HG03108 (cell line): ENCODE measurements around the gene KDM5A.
"Not testable (repeated sequence)": the region's sequence is repeated elsewhere in the genome, so short reads cannot be mapped to it uniquely, and the experiment has no call there.

Experiments used
- ATAC-seq: cut with Tn5 transposase; IDR thresholded peaks from one replicate; pipeline ENCODE4 v1.9.1; 2021; ENCODE audit warnings: moderate library complexity; ENCODE audit not compliant: unreplicated experiment

Gene KDM5A

DNA sequence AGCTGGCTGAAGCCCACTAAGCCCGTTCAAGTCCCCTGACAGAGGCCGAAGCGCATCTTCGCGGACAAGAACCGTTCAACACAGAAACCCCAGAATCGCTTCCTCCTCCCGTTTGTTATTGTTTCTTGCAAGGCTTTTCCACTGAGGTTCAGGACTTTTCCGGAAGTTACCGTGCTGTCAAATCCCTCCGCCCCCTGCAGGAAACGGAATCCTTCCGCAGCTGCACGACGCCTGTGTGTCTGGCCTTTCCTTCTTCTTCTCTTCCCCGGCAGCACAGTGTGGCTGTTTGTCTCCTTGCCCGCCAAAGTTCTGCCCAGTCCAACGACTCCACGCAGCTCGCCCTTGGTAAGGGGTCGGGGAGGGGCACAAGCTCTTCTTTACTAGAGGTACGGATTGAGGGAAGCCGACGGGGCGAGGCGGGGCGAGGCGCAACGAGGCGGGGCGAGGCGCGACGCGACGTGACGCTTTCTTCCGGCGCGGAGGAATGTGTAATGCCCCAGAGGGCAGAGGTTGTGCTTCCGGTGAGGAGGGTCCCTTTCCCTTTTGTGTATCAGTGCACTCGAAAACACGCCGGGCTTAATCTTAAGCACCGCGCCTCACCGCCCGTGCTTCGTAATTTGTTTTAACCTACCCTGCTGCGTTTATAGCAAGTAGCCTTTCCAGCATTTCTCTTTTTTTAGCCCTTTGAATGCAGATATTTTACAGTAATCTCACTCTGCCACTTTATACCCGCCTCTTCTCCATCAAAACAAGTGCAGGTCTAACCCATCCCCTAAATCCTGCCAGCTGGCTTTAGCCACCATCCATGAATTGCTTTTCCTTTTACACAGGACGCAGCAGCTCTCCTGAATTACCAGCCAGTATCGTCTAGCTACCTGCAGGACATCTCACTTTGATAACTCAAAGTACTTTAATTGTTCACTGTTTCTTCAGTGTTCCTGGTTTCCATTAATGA, at the start of gene KDM5A:
KDM5A (minus strand) TSS at position 179 of the 955 bp plus-strand sequence. CDS start 229 bp downstream, outside the sequence.
- ATAC-seq = peak; percentile 89

DNA sequence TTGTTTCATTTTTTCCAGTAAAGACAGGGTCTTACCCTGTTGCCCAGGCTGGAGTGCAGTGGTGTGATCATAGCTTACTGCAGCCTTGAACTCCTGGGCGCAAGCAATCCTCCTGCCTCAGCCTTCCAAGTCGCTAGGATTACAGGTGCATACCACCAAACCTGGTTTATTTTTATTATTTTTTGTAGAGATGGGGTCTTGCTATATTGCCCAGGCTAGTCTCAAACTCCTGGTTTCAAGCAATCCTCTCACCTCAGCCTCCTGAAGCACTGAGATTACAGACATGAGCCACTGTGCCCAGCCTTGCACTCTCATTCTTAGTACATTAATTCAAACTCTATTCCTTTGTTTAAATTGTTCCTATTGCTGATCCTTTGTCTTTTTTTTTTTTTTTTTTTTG, 46.6 kb upstream of the KDM5A start:
- not testable (repeated sequence) for ATAC-seq

DNA sequence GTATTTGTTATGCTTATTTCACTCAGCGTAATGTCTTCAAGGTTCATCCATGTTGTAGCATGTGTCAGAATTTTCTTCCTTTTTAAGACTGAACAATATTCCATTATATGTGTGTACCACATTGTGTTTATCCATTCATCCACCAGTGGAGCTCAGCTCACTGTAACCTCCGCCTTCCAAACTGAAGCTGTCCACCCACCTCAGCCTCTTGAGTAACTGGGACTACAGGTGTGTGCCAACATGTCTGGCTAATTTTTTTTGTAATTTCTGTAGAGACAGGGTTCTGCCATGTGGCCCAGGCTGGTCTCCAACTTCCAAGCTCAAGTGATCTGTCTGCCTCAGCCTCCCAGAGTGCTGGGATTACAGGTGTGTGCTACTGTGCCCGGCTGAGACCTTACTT, 33.4 kb upstream of the KDM5A start:
- ATAC-seq = no peak

DNA sequence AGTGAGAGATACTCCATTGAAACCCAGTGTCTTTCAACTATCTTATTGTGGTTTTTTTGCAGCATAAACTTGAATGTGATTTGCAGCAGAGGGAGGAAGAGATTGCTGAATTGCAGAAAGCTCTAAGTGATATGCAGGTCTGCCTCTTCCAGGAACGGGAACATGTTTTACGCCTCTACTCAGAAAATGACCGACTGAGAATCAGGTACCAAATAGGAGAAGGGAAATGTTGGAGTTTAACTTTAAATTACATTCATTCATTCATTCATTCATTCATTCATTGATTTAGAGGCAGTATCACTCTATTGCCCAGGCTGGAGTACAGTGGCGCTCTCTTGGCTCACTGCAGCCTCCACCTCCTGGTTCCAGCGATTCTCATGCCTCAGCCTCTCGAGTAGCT, 29.3 kb upstream of the KDM5A start:
- ATAC-seq = no peak

DNA sequence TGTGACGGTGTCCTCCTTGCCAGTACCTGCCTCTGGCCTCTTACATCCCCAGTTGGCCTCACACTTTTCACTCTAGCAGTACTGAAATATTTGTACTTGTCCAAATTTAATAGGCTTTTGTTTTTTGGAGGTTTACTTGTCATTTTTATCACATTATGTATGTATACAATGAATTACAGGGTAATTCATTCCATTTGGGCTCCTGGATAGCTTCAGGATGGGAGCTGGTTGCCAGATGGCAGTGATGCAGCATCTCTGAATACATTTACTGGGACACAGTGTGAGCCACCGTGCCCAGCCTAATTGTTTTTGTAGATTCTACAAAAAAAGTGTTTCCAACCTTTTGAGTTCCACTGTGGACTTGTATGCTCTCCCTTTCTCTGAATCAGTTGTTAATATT, 25.7 kb upstream of the KDM5A start:
- no peak for ATAC-seq

DNA sequence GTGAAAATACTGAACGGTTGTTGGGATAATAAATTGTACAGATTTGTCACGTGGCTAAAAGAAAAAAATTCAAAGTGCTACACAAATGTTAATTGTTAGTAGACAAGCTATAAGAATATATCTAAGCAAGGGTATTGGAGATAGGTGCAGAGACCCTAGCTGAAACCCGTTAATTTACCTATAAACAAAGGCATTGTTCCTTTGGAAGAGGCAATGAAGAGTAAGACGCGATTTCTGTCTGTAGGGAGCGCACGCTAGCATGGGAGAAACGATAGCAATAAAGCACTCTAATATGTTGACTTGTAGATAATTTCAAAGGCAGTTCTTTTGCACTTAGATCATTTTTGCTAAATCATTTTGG, 12.9 kb upstream of the KDM5A start:
- ATAC-seq = no peak

DNA sequence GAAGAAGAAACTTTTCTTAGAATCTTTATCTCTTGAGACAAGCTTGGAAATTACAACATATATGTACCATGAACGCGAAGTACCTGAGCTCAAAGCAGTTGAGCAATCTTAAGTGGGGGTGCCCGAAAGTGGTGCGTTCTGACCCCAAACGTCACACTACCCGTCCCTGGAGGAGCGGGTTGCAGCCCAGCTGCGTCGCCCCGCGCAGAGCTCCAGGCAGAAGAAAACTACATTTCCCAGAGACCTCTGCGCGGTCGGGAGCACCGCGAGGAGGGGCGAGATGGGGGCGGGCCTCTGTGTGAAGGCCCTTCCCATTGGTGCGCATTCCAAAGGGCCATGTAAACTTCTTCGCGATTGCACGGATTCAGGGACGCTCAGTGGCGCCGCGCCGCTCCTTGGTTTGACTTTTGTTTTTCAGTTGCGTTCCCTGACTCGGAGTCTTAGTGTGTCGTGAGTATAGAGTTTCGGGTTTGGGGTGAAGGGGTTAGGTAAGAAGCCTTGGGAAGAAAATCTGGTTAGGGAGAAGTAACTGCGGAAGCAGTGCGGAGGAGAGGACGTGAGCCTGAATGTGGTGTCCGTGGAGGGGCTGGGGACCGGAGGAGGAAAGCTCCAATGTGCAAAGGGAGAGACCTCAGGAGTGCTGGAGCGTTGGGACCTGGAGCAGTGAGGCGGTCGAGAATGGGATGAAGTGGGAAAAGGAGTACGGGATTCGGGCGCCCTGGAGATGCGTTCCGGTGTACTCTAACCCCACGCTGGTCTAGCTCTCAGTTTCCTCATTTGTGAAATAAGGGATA, 12.3 kb upstream of the KDM5A start, which contains the start of gene CCDC77:
CCDC77 (plus strand) TSS at position 410 of the 794 bp plus-strand sequence. CDS start 7,740 bp downstream, outside the sequence.
- ATAC-seq = peak; percentile 94

DNA sequence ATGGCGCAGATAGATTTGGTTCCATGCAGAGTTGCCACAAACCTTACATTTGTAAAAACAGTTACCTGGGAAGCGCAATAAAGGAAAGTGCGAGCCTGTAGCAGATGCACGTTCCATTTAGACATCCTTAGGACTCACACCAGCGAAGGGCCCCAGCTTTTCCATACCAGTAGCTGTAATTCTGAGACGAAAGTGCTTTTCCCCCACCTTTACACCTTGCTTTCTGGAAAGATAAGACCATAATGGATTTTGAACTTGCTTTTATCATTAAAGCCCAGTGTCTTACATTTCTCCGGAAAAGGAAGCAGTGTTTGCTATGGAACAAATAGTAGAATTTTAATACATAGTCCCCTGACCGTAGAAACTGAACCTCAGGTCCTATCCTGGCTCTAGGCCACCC, 11.7 kb upstream of the KDM5A start:
- peak; percentile 1 for ATAC-seq

DNA sequence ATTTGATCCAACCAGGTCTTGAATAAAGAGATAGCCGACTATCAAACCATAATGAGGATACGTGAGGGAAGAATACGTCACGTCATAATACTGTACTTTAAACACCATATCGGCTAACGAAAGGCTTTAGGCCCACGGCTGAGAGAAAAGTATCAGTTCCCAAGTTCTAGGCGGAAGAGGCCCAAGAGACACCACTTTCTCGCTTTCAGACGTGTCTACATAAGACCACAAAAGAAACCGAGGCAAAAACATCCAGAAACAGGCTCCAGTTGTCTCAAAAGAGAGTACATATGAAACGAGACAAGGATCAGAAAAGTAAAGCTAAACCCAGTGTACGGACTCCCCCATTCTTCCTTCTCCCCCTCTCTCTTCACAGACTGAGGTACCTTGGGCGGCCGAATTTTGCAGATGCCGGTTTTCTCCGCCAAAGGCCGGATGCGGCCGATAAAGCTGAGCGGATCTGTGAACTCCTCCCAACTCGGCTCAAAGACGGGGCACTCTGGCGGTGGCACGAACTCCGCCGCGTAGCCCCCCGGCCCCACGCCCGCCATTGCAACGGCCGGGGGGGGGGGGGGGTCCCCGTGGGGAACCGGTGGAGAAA, 479 bp downstream of the KDM5A start:
- ATAC-seq = peak; percentile 16

DNA sequence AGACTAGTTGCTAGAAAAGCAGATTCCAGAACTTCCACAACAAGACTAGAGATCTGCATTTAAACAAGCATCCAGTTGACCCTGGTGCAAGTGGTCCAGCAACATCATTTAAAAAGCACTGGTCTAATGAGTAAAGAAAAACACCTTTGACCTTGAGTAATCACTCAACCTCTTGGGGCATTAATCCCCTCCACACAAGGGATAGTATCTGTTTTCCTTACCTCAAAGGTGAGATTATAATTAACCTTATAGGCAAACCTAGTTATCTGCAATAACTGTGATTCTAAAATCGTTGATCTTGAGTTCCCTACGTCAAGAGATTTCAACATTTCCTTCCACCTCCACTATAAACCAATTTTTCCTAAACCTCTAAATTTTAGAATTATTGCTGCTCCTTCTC, 1.1 kb downstream of the KDM5A start:
- no peak for ATAC-seq

DNA sequence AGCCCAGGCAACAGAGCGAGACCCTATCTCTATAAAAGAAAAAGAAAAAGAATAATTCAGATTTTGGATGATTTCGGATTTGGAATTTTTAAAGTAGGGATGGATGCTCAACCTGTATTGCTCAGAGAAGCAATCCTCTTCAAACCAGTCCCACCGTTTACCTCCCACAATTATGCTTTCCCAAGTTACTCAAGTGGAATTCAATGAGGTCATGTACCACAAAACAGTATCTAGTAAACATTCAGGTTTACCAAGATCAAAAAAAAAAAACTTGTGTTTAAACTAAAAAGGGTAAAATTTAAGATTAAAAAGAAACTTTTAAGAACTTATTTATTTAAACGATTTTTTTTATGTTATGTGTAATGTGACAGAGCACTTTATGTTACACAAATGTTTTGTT, 2.5 kb downstream of the KDM5A start:
- ATAC-seq = no peak

DNA sequence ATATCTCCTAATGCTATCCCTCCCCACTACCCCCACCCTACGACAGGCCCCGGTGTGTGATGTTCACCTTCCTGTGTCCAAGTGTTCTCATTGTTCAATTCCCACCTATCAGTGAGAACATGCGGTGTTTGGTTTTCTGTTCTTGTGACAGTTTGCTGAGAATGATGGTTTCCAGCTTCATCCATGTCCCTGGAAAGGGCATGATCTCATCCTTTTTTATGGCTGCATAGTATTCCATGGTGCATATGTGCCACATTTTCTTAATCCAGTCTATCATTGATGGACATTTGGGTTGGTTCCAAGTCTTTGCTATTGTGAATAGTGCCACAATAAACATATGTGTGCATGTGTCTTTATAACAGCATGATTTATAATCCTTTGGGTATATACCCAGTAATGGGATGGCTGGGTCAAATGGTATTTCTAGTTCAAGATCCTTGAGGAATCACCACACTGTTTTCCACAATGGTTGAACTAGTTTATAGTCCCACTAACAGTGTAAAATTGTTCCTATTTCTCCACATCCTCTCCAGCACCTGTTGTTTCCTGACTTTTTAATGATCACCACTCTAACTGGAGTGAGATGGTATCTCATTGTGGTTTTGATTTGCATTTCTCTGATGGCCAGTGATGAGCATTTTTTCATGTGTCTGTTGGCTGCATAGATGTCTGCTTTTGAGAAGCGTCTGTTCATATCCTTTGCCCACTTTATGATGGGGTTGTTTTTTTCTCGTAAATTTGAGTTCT, 18.2 kb downstream of the KDM5A start:
- ATAC-seq = not testable (repeated sequence)

DNA sequence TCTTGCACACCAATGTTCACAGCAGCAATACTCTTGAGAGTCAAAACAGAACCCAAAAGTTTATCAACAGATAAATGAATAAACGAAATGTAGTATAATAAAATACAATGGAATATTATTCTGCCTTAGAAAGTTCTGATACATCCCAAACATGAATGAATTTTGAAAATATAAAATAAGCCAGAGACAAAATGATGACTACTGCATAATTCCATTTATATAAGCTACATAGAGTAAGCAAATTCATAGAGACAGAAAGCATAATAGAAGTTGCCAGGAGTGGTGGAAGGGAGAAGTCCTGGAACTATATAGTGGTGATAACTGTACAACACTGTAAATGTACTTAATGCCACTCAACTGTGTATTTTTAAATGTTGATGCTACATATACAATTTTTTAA, 21.1 kb downstream of the KDM5A start:
- ATAC-seq = no peak

DNA sequence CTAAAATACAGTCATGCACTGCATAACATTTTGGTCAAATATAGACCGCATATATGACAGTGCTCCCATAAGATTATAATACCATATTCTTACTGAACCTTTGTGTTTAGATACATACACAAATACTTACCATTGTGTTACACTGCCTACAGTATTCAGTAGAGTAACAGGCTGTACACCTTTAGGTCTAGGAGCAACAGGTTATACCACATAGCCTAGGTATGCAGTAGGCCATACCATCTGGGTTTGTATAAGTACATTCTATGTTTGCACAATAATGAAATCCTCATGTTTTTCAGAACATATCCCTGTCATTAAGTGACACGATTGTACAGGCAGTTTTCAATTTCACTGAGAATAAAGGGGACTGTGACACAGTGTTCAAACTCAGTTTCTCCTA, 22.3 kb downstream of the KDM5A start:
- ATAC-seq = no peak

DNA sequence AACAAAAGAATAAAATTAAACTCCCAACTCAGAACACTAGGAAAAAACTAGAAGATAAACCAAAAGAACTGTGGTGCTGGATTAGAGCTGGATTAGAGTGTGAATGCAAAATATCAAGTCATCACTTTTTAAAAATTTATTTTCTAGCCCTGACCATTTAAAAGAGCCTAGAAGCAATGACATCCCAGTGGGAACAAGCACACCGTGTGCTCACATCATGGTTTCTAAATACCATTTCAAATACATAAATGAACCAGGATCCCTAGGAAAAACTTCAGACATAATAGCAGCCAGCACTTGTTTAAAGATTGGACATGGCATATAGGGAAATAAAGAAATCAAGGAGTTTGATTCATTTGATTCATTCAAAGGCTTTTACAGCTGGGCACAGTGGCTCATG, 30.0 kb downstream of the KDM5A start:
- ATAC-seq = no peak

DNA sequence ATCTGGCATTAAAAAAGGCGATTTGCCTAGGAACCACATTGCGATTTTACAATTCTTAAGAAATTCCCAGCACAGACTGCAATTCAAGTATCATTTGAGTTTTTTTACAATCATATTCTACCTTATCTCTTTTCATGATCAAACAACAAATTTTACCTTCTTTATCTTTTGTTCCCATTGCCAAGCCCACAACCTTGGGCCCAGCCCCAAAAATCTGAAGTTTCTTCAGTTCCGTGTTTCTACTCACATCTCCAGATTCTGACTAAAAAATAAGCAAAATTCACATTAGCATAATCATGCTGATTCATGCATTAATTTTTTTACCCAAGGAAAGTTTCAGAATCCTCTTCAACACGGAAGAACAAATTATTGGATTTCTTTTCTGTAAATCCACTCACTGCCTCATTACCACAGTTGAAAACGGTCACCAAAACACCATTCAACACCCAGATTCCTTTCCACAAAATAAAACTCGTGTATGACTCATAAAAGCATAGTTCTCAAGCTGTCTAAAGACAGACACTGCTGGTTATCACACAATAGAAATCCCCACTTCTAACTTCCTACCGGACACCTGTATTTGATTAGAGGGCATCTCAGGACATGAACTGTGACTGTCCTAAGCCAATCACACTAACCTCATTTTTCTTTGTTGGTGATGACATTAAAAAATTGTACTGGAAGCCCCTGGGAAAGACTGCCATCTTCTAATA, 32.7 kb downstream of the KDM5A start:
- ATAC-seq = no peak

DNA sequence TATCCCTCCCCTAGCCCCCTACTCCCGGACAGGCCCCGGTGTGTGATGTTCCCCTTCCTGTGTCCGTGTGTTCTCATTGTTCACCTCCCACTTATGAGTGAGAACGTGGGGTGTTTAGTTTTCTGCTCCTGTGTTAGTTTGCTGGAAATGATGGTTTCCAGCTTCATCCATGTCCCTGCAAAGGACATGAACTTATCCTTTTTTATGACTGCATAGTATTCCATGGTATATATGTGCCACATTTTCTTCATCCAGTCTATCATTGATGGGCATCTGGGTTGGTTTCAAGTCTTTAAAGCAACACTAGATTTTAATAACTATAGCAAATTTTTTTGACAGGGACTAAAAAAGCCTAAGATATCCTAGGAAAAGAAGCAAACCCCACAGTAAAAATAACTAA, 37.9 kb downstream of the KDM5A start:
- not testable (repeated sequence) for ATAC-seq

DNA sequence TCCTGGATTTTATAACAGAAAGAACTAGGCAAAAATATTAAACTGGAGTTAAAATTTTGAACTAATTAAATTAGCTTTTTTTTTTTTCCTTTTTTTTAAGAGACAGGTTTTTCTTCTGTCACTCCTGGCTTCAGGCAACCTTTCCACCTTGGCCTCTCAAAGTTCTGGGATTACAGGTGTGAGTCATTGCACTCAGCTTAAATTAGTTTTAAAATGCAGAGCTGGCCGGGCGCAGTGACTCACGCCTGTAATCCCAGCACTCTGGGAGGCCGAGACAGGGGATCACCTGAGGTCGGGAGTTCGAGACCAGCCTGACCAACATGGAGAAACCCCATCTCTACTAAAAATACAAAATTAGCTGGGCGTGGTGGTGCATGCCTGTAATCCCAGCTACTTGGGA, 39.5 kb downstream of the KDM5A start:
- not testable (repeated sequence) for ATAC-seq

DNA sequence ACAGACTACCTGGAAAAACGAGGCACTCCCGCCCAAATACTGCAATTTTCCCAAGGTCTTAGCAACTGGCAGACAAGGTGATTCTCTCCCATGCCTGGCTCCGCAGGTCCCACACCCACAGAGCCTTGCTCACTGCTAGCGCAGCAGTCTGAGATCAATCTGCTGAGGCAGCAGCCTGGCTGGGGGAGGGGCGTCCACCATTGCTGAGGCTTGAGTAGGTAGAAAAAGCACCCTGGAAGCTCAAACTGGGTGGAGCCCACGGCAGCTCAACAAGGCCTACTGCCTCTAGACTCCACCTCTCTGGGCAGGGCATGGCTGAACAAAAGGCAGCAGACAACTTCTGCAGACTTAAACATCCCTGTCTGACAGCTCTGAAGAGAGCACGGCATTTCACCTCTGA, 46.1 kb downstream of the KDM5A start:
- not testable (repeated sequence) for ATAC-seq

DNA sequence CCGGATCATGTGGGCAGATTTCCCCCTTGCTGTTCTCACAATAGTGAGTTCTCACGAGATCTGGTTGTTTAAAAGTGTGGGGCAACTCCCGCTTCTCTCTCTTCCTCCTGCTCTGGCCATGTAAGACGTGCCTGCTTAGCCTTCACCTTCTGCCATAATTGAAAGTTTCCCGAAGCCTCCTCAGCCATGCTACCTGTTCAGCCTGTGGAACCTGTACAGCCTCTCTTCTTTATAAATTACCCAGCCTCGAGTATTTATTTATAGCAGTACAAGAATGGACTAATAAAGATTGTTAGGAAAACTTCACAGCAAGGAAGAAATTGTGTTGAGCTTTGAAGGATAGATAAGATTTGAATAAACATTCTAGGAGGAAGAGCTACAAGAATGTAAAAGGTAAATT, 52.1 kb downstream of the KDM5A start:
- no peak for ATAC-seq
